HEK293T (cell line): ENCODE measurements around the gene SFMBT1.

Experiments
- ARNT ChIP-seq: fragments of 450-650 bp; IDR thresholded peaks from 2 replicates; pipeline ENCODE4 v1.6.1; 2017; ENCODE audit warnings: mild to moderate bottlenecking
- BHLHE40 ChIP-seq: fragments of 450-650 bp; IDR thresholded peaks from 2 replicates; pipeline ENCODE4 v1.6.1; 2016; ENCODE audit warnings: mild to moderate bottlenecking, moderate library complexity, borderline replicate concordance
- ELF4 ChIP-seq: fragments of 450-650 bp; IDR thresholded peaks from 2 replicates; pipeline ENCODE4 v1.6.1; 2017; ENCODE audit warnings: antibody characterized with exemption
- FOXA1 ChIP-seq: fragments of 450-650 bp; IDR thresholded peaks from 2 replicates; pipeline ENCODE4 v1.6.1; 2016; ENCODE audit warnings: mild to moderate bottlenecking
- FOXK2 ChIP-seq: fragments of 450-650 bp; IDR thresholded peaks from 2 replicates; pipeline ENCODE4 v1.6.1; 2016; ENCODE audit warnings: mild to moderate bottlenecking
- FOXM1 ChIP-seq: fragments of 450-650 bp; IDR thresholded peaks from 2 replicates; pipeline ENCODE4 v1.6.1; 2017; ENCODE audit warnings: mild to moderate bottlenecking, borderline replicate concordance
- HDGF ChIP-seq: fragments of 450-650 bp; IDR thresholded peaks from 2 replicates; pipeline ENCODE4 v1.6.1; 2017; ENCODE audit warnings: antibody characterized with exemption, borderline replicate concordance
- LEF1 ChIP-seq: fragments of 450-650 bp; IDR thresholded peaks from 2 replicates; pipeline ENCODE4 v1.6.1; 2017; ENCODE audit warnings: mild to moderate bottlenecking, borderline replicate concordance
- NFRKB ChIP-seq: fragments of 450-650 bp; IDR thresholded peaks from 2 replicates; pipeline ENCODE4 v1.6.1; 2016; ENCODE audit warnings: mild to moderate bottlenecking, moderate library complexity
- SP1 ChIP-seq: fragments of 450-650 bp; IDR thresholded peaks from 2 replicates; pipeline ENCODE4 v1.6.1; 2017
- SUZ12 ChIP-seq: fragments of 450-650 bp; IDR thresholded peaks from 2 replicates; pipeline ENCODE4 v1.6.1; 2016; ENCODE audit warnings: mild to moderate bottlenecking
- TARDBP ChIP-seq: fragments of 450-650 bp; IDR thresholded peaks from 2 replicates; pipeline ENCODE4 v1.6.1; 2016

DNA sequence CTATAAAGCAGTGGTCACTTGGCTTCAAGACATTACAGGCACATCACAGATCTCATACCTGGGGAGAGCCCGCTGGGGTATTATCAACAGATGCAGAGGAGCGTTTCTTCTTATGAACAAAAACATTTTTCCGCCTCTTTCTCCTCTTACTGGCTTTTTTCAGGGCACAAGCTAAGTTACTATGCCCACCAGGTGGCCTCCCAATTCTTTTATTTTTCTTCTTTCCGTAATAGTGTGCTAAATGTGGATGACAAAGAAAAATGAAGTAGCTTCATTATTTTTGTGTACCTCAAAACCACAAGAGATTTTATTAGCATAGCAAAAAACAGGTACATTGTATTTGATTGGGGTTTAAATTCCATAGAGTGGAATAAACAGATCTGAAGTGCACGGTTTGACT, 138.4 kb downstream of the SFMBT1 start:
- TF ChIP-seq BHLHE40 (no peak), FOXK2 (no peak), LEF1 (no peak), SP1 (no peak), ELF4 (no peak), FOXA1 (no peak), ARNT (no peak), NFRKB (no peak), SUZ12 (no peak), TARDBP (no peak), FOXM1 (no peak), HDGF (no peak)
